ENCODE results near the gene ABI3. TPM values are rescaled to one million over a fixed set of nuclear protein-coding genes. Genes with fewer than 3 reads are reported as not detected.

The ABI3 gene
- total and polyA plus RNA-seq, 9 of the 15 experiments (the other 6 are each of a cell fraction or from before 2014, with no cell fraction given), result not detected

- no peak for TF ChIP-seq CREB3L1 (IDR thresholded peaks at IDR 0.05; ENCODE audit: borderline replicate concordance, low read depth)
- no peak for TF ChIP-seq TARDBP (IDR thresholded peaks at IDR 0.05)
- TF ChIP-seq ZKSCAN8 (CRISPR knock-in tag; IDR thresholded peaks at IDR 0.05), result no peak
- TF ChIP-seq ZHX1 (conservative IDR thresholded peaks at IDR 0.05; ENCODE audit: low read length), result no peak
- TF ChIP-seq ESRRB (CRISPR knock-in tag; IDR thresholded peaks at IDR 0.05; ENCODE audit: borderline replicate concordance), result no peak
- TF ChIP-seq FOXP4 (CRISPR knock-in tag; IDR thresholded peaks at IDR 0.05; ENCODE audit: borderline replicate concordance), result no peak
- no peak for TF ChIP-seq FOXK1 (CRISPR knock-in tag; IDR thresholded peaks at IDR 0.05; ENCODE audit: borderline replicate concordance)
- TF ChIP-seq MAZ (CRISPR knock-in tag; conservative IDR thresholded peaks at IDR 0.05 in 1 of 2, IDR thresholded peaks at IDR 0.05 in 1 of 2), result peak in 1 of 2 experiments; percentile 39; a peak in 2 of 4 replicates
- TF ChIP-seq MAX (CRISPR knock-in tag; IDR thresholded peaks at IDR 0.05), result peak; percentile 60
- no peak for TF ChIP-seq ILF3 (IDR thresholded peaks at IDR 0.05; ENCODE audit: borderline replicate concordance)
- no peak for TF ChIP-seq BACH1 (tag; IDR thresholded peaks at IDR 0.05)
- no peak for TF ChIP-seq PURB (CRISPR knock-in tag; IDR thresholded peaks at IDR 0.05; ENCODE audit: low read depth)
- TF ChIP-seq CEBPZ (IDR thresholded peaks at IDR 0.05; ENCODE audit: borderline replicate concordance, low read depth, low read length), result no peak
- TF ChIP-seq ZNF77 (CRISPR knock-in tag; IDR thresholded peaks at IDR 0.05), result no peak
- no peak for TF ChIP-seq KLF10 (CRISPR knock-in tag; IDR thresholded peaks at IDR 0.05)
- TF ChIP-seq ELF4 (CRISPR knock-in tag; IDR thresholded peaks at IDR 0.05), result 0 out of 2 replicates have a peak, but pooled peaks have one; percentile 13
- no peak for TF ChIP-seq GATA2 (CRISPR knock-in tag; IDR thresholded peaks at IDR 0.05)
Observed at GRCh38 chr17:49193513-49194296, 16.8 kb upstream of the ABI3 start (continued).

Data from K562 (cell line).